Measurements from ENCODE around the gene GLP1R.

Gene GLP1R

DNA sequence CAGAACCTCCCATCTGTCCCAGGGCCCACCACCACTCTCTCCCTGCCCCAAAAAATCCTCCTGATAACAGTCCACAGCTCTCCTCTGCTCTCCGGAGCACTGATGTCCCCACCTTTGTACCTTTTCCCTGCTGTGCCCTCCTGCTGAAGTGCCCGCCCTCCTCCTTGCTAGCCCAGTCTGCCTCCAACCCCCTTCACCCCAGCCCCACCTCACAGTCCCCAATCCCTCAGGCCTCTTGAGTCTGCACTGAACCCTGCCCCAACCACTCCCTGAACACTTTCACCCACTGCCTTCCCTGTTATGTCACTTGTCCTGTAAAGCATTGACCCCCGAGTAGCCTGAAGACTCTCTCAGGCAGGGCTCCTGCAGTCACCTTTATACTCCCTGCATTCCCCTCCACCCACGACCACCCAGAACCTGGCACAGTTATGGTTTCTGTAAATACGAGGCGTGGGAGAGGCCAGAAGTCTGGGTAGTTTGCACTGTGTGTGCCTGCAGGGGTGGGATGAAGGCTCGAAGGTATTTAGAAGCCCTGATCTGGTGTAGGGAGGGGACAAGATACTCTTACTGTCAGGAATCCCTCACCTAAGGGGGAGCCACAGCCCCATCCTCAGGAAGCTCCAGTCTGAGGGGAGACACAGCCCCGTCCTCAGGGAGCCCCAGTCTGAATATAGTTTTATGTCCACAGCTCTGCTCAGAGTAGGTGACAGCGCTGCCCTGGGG lies 5.4 kb downstream of the GLP1R start:
- Histone ChIP-seq H3K4me1 (peaks cover 38% of the 10 kb centered on the region), H4K20me1 (peaks cover 72% of the 10 kb centered on the region), H3K36me3 (peaks cover 41% of the 10 kb centered on the region), H3K27ac (no peak overlapping the region), H3K4me2 (no peak overlapping the region), H3K4me3 (no peak overlapping the region), H3K27me3 (peaks cover 12% of the 10 kb centered on the region; the same call in 1 of the 2 replicates), H3K9ac (no peak overlapping the region), H3K9me3 (no peaks in the 10 kb centered on the region)
- no peak for TF ChIP-seq Cebpa-rat (IDR thresholded peaks at IDR 0.05)

DNA sequence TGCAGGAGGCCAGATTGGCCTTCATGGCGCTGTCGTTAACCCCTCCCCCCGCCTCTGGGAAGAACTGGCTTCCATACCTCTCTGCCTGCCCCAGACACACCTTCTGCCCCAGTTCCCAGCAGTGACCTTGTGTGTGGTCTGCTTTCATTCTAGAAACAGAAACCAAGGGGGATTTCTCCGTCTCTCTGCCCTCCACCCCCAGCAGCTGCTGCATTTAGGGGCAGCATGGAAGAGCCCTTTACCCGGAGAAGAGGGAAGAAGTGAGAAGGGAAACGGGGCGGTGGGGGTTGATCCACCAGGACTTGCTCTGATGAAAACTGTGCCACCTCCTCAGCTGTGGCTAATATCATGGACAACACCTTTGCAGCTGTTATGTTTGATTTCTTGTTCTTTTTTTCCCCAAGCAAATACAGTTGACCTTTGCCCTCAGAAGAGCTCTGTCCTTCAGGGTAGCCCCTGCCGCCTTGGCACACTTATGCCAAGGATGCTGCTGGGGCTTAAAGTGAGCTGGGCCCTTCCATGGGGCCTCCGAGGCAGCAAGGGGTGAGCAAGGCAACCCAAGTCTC lies 6.1 kb downstream of the GLP1R start:
- H3K4me2 ChIP-seq = no peak overlapping the region
- no peak for TF ChIP-seq Cebpa-rat (IDR thresholded peaks at IDR 0.05)
- no peak overlapping the region for H3K27ac ChIP-seq
- peaks cover 31% of the 10 kb centered on the region for H3K4me1 ChIP-seq
- peaks cover 5% of the 10 kb centered on the region; the same call in 1 of the 2 replicates for H3K27me3 ChIP-seq
- peaks cover 48% of the 10 kb centered on the region for H3K36me3 ChIP-seq
- peaks cover 67% of the 10 kb centered on the region for H4K20me1 ChIP-seq
- H3K9ac ChIP-seq = no peak overlapping the region
- H3K4me3 ChIP-seq = no peak overlapping the region
- no peaks in the 10 kb centered on the region for H3K9me3 ChIP-seq

DNA sequence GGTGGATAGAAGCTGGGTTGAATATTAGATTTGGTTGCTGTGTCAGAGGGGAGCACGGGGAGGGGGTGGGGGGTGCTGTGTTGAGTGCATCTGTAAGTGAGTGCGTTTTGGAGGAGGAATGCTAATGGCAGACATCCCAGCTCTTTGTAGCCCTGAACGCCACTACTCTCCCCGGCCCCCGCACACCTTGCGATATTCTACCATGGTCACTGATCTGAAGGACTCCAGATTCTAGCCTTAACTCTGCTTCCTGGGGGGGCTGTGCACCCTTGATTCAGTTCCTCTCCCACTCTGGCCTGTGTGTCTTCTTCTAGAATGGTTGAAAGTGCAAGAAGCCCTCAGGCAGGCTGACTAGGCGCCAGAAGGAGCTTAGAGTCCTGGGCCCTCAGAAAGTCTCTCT lies 7.1 kb downstream of the GLP1R start:
- peaks cover 49% of the 10 kb centered on the region for H3K36me3 ChIP-seq
- H3K9me3 ChIP-seq = no peaks in the 10 kb centered on the region

DNA sequence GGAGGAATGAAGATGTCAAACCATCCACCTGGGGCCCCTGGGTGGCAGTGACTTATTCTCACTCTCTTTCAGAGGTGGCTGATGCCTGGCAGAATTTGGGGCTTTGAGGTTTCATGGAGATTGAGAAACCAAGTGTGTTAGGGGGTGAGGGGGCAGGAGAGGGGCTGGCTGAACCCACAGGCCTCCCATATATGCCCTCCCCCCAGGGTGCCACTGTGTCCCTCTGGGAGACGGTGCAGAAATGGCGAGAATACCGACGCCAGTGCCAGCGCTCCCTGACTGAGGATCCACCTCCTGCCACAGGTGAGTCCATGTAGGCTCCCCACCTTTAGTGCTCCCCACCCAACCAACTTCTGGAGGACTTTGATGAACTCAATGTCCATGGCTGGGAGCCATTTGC lies 7.6 kb downstream of the GLP1R start:
- no peak overlapping the region for H3K4me2 ChIP-seq
- no peaks in the 10 kb centered on the region for H3K9me3 ChIP-seq
- peaks cover 49% of the 10 kb centered on the region for H3K36me3 ChIP-seq

More for the DNA sequence above, 7.1 kb downstream of the GLP1R start:
- Histone ChIP-seq H3K27me3 (no peaks in the 10 kb centered on the region), H3K4me3 (no peak overlapping the region), H4K20me1 (peaks cover 57% of the 10 kb centered on the region), H3K4me2 (no peak overlapping the region), H3K4me1 (peaks cover 21% of the 10 kb centered on the region), H3K9ac (no peak overlapping the region), H3K27ac (no peak overlapping the region)
- no peak for TF ChIP-seq Cebpa-rat (IDR thresholded peaks at IDR 0.05)

DNA sequence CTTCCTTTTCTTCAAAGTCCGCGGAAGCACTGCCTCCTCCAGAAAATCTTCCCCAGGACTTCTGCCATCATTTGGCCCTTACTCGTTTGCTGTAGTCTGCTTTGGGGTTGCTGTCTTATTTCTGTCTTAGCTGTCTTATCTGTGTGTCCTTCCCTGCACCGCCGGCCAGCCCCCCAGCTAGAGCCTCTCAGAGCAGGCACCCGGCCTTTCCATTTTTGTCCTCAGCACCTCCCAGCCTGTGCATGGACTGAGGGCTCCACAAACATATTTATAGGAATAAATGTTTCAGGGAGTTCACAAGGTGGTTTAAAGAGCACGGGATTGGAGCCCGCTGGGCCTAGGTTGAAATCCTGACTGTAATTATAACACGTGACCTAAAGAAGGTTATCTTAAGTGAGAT lies 8.1 kb downstream of the GLP1R start:
- Histone ChIP-seq H3K9me3 (no peaks in the 10 kb centered on the region), H3K27ac (no peak overlapping the region), H3K4me1 (peaks cover 11% of the 10 kb centered on the region), H3K4me2 (no peak overlapping the region), H3K4me3 (no peak overlapping the region), H3K27me3 (no peaks in the 10 kb centered on the region), H4K20me1 (peaks cover 47% of the 10 kb centered on the region), H3K9ac (no peak overlapping the region), H3K36me3 (peaks cover 49% of the 10 kb centered on the region)
- no peak for TF ChIP-seq Cebpa-rat (IDR thresholded peaks at IDR 0.05)

More for the DNA sequence above, 7.6 kb downstream of the GLP1R start:
- no peak overlapping the region for H3K9ac ChIP-seq
- no peak overlapping the region for H3K27ac ChIP-seq
- H3K4me1 ChIP-seq = peaks cover 16% of the 10 kb centered on the region
- H3K27me3 ChIP-seq = no peaks in the 10 kb centered on the region
- no peak for TF ChIP-seq Cebpa-rat (IDR thresholded peaks at IDR 0.05)
- no peak overlapping the region for H3K4me3 ChIP-seq
- H4K20me1 ChIP-seq = peaks cover 51% of the 10 kb centered on the region

DNA sequence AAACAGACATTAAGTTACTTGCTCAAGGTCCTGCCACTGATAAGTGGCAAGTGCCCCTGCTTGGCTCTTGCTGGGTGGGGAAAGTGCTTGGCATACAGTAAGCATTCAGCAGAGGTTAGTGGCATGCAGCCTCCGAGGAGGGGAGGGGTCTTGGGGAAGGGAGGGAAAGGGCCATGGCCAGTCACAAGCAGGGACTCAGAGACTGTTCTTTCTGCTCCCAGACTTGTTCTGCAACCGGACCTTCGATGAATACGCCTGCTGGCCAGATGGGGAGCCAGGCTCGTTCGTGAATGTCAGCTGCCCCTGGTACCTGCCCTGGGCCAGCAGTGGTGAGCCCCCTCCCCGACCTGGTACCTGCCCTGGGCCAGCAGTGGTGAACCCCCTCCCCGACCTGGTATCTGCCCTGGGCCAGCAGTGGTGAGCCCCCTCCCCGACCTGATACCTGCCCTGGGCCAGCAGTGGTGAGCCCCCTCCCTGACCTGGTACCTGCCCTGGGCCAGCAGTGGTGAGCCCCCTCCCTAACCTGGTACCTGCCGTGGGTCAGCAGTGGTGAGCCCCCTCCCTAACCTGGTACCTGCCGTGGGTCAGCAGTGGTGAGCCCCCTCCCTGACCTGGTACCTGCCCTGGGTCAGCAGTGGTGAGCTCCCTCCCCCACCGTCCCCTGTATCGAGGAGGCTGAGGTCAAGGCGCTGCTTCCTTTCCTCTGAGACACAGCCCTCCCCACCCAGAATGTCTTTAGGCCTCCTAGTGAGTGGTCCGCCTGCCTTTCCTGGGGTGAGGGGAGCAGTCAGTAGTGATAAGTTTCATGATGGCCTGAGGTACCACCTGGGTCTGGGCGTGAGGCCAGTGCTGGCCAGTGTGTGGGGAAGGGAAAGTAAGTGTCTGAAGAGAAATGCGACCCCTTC lies 8.9 kb downstream of the GLP1R start:
- Histone ChIP-seq H3K4me3 (no peak overlapping the region), H3K9me3 (no peaks in the 10 kb centered on the region), H4K20me1 (peaks cover 38% of the 10 kb centered on the region), H3K27me3 (no peaks in the 10 kb centered on the region), H3K9ac (no peak overlapping the region), H3K36me3 (peaks cover 49% of the 10 kb centered on the region), H3K4me1 (peaks cover 3% of the 10 kb centered on the region), H3K4me2 (no peak overlapping the region), H3K27ac (no peak overlapping the region)
- TF ChIP-seq Cebpa-rat (IDR thresholded peaks at IDR 0.05) = no peak

DNA sequence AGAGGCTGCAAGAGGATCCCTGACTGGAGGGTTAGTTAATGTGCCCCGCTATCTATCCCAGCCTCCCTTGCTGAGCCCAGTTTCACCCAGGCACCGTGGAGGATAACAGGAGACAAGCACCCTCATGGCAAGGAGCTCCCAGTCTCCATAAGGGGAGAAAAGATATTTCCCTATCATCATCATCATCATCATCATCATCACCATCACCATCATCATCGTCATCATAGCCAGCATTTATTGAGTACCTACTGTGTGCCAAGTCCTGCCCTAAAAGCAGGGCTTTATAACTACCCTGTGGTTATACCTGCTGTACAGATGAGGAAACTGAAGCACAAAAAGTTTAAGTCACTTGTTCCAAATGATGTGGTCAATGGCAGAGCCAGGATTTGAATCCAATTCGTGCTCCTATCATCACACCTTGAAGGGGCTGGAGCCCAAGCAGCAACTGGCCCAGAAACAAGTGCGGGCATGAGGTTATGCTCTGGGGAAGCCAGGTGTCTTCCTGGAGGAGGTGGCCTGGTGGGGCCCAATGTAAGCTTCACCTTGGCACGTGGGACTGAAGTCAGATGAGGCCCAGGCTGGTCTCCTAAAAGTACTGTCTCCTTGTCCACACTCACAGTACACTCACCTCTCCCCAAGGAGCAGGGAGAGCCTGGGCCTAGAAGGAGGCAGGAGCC lies 10.0 kb downstream of the GLP1R start:
- TF ChIP-seq Cebpa-rat (IDR thresholded peaks at IDR 0.05) = no peak
- Histone ChIP-seq H3K9me3 (no peaks in the 10 kb centered on the region), H3K27me3 (no peaks in the 10 kb centered on the region), H4K20me1 (peaks cover 28% of the 10 kb centered on the region; the same call in 1 of the 2 replicates), H3K36me3 (peaks cover 49% of the 10 kb centered on the region), H3K9ac (no peak overlapping the region), H3K4me3 (no peak overlapping the region), H3K4me1 (no peaks in the 10 kb centered on the region), H3K4me2 (no peak overlapping the region), H3K27ac (no peak overlapping the region)

DNA sequence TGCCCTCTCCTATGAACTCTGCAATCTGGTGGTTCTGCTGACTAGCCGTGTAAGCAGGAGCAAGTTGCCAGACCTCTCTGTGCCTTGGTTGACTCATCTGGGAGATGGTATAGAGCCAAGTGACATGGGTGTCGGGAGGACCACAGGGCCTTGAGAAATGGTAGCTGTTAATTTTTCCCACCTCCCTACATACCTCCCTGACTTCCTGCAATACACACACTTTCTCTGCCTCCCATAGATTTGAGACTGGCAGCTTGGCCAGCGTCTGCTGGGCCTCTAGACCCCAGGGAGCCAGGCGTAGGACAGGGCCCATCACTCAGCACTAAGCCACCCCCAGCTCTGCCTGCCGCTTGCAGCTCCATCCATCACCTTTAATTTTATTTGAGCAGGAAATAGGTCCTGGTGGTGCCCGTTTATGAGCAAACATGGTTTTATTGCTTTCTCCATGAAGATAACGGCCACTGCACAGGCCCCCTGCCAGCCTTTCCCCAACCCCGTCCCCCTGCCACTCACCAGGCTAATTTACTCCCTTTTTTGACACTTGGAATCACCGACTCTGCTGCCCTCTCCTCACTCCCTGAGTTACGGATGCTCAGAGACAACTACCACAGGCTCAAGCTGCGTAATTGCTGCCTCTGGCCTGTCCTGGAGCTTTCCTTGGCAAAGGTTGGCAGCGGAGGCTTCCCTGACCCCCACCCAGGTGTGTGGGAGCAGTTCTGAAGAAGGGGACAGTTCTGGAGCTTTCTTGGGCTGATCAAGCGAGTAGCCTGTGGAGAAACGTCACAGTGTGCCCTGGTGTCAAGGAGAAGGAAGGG lies 11.1 kb downstream of the GLP1R start:
- peaks cover 17% of the 10 kb centered on the region; the same call in 1 of the 2 replicates for H4K20me1 ChIP-seq
- no peaks in the 10 kb centered on the region for H3K9me3 ChIP-seq
- H3K4me1 ChIP-seq = no peaks in the 10 kb centered on the region
- no peak overlapping the region for H3K4me3 ChIP-seq
- H3K27me3 ChIP-seq = no peaks in the 10 kb centered on the region
- H3K9ac ChIP-seq = no peak overlapping the region
- no peak for TF ChIP-seq Cebpa-rat (IDR thresholded peaks at IDR 0.05)
- no peak overlapping the region for H3K27ac ChIP-seq
- no peak overlapping the region for H3K4me2 ChIP-seq
- H3K36me3 ChIP-seq = peaks cover 47% of the 10 kb centered on the region

All from BLaER1 (cell line).